ENCODE data around the gene C3orf20. TPM values are rescaled to one million over a fixed set of nuclear protein-coding genes. Genes with fewer than 3 reads are reported as not detected.

Gene C3orf20
- total RNA-seq, 2 donors from 2014 or later = not detected

DNA sequence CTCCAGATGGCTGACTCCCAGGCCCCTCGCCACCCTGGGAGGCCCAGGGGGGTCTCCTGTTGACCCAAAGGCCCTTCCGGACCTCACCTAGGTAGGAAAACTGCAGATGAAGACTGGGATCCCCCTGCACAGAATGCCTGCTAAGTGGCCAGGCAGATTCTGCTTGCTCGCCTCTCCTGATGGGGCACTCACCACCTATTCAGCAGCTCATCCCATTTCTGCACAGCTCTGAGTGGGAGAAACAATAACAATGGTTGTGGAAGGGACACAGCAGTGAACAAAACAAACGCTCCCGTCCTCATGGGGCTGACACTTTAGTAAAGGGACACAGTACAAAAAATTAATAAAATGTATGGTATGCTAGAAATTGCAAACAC is 118.9 kb downstream of the C3orf20 start:
- peak overlapping the region; percentile 58 to 66 for H3K27ac ChIP-seq
- DNase-seq (ENCODE audit: low spot score) = no peak
- H3K36me3 ChIP-seq = no peaks in the 10 kb centered on the region
- H3K4me3 ChIP-seq = no peak overlapping the region
- no peaks in the 10 kb centered on the region for H3K27me3 ChIP-seq
- H3K9me3 ChIP-seq = no peaks in the 10 kb centered on the region
- H3K4me1 ChIP-seq = peaks cover 0 to 29% of the 10 kb centered on the region in 2 donors
- TF ChIP-seq, protein P1, sequence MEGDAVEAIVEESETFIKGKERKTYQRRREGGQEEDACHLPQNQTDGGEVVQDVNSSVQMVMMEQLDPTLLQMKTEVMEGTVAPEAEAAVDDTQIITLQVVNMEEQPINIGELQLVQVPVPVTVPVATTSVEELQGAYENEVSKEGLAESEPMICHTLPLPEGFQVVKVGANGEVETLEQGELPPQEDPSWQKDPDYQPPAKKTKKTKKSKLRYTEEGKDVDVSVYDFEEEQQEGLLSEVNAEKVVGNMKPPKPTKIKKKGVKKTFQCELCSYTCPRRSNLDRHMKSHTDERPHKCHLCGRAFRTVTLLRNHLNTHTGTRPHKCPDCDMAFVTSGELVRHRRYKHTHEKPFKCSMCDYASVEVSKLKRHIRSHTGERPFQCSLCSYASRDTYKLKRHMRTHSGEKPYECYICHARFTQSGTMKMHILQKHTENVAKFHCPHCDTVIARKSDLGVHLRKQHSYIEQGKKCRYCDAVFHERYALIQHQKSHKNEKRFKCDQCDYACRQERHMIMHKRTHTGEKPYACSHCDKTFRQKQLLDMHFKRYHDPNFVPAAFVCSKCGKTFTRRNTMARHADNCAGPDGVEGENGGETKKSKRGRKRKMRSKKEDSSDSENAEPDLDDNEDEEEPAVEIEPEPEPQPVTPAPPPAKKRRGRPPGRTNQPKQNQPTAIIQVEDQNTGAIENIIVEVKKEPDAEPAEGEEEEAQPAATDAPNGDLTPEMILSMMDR (IDR thresholded peaks at IDR 0.05) = no peak

DNA sequence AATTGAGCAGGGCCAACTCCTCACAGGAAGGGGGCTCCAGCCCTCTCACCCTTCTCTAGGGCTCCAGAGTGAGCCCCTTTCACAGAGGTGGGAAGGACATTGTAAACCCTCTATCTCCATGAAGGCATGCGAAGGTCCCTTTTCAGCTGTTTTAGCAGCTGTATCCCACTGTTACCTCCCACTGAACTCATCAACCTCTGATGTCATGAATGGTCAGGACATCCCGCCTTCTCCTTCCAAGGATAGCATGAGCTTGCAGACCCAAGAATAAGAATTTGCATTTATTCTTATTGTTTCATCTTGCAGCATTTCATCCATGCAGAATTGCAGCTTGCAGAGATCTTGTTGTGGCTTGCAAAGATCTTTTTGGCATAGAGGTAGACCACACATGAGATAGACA is 119.5 kb downstream of the C3orf20 start:
- DNase-seq (ENCODE audit: low spot score) = no peak
- Histone ChIP-seq H3K9me3 (no peaks in the 10 kb centered on the region), H3K27me3 (no peaks in the 10 kb centered on the region), H3K27ac (peak overlapping the region in 1 of 2 donors; percentile 66), H3K36me3 (no peaks in the 10 kb centered on the region), H3K4me1 (peaks cover 0 to 29% of the 10 kb centered on the region in 2 donors), H3K4me3 (no peak overlapping the region)
- TF ChIP-seq, protein P1 (IDR thresholded peaks at IDR 0.05) = no peak

DNA sequence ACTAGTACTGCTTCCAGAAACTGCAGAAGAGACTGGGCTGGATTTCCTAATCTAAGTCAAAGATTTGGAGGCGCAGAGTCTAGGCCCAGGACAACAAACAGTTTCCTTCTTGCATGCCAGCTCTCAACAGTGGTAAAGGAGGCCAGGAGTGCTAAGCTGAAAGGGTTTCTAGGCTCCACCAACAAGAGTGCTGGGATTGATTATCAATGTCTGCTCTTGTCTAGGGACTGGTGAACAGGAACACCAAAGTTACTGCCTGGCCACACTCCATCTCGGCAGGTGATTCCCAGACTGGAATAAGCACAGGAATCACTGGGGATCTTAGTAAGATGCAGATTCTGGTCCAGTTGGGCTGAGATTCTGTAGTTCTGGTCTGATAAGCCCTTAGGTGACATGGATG is 121.1 kb downstream of the C3orf20 start:
- DNase-seq (ENCODE audit: low spot score) = no peak

DNA sequence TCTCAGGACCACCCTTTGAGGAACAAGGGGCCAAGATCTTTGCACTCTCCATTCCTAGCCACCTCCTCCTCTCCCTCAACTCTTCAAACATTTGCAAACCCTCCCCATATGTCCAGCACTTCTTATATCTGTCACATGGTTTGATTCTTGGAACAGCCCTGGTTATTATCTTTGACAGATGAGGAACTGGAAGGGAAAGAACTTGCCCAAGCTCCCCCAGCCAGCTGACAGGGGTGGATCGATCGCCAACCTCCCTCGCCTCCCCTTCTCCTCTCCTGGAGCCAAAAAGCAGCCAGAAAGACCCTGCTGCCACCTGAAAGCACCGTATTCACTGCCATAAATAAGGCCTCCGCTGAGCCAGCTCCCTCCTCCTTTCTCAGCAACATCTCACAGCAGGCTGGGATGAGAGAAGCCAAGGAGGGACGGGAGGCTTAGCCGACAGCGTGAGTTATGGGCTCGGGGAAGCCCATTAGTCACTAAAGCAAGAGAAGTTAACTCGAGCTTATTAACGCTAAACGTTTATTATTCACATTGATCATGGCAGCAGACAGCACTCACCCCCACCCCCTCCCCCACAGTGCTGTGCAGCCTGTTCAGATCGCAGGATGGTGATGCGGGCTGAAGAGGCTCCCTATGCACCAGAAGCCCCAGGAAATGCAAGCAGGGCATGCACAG is 121.6 kb downstream of the C3orf20 start:
- Histone ChIP-seq H3K27me3 (no peaks in the 10 kb centered on the region), H3K27ac (no peak overlapping the region)

More for the DNA sequence above, 121.1 kb downstream of the C3orf20 start:
- no peaks in the 10 kb centered on the region for H3K27me3 ChIP-seq
- no peaks in the 10 kb centered on the region for H3K36me3 ChIP-seq
- H3K4me3 ChIP-seq = no peak overlapping the region
- peaks cover 0 to 28% of the 10 kb centered on the region in 2 donors for H3K4me1 ChIP-seq
- H3K9me3 ChIP-seq = no peaks in the 10 kb centered on the region
- no peak overlapping the region for H3K27ac ChIP-seq
- TF ChIP-seq, protein P1 (IDR thresholded peaks at IDR 0.05) = no peak

DNA sequence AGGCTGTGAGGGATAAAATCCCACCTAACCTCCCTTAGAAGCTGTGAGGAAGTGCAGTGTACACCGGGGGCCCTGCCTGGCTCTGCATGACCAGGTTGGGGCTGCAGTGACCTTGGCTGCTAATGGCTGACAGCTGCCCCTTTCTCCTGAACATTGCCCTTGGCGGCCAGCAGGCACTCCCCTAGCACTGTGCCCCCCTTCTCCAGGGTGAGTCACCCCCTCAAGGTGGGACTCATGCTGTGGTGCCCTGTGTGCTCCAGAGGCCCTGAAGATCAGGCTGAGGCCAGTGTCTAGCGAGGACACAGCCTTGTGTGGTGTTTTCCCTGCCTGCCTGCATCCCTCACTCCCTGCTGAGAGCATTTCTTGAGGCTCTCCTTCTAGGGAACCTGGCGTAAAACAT is 122.8 kb downstream of the C3orf20 start:
- Histone ChIP-seq H3K27ac (no peak overlapping the region), H3K9me3 (no peaks in the 10 kb centered on the region), H3K4me3 (no peak overlapping the region), H3K4me1 (peaks cover 0 to 16% of the 10 kb centered on the region in 2 donors), H3K27me3 (no peaks in the 10 kb centered on the region), H3K36me3 (no peaks in the 10 kb centered on the region)
- DNase-seq (ENCODE audit: low spot score) = no peak
- TF ChIP-seq, protein P1 (IDR thresholded peaks at IDR 0.05) = no peak

More for the DNA sequence above, 121.6 kb downstream of the C3orf20 start:
- Histone ChIP-seq H3K4me3 (no peak overlapping the region), H3K4me1 (peaks cover 0 to 23% of the 10 kb centered on the region in 2 donors), H3K9me3 (no peaks in the 10 kb centered on the region), H3K36me3 (no peaks in the 10 kb centered on the region)
- TF ChIP-seq, protein P1 (IDR thresholded peaks at IDR 0.05) = no peak
- DNase-seq (ENCODE audit: low spot score) = no peak

DNA sequence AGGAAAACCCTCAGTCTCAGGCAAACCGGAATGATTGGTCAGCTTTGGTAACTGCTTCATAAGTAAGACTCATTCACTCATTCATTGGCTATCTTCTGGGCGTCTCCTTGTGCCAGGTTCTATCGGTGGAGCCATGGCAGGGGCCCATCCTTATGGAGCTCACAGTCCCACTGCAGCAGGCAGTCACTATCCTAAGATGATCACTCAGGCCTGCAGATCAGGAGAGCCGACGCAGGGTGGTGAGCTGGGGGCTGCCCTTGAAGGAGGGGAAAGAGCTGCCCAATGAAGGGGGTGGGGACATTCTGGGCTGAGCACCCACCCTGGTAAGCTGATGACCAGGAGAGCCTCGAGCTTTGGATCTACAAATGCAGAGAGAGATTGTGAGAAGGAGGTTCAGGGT is 123.3 kb downstream of the C3orf20 start:
- TF ChIP-seq, protein P1 (IDR thresholded peaks at IDR 0.05) = no peak
- no peak for DNase-seq (ENCODE audit: low spot score)
- Histone ChIP-seq H3K4me3 (no peak overlapping the region), H3K9me3 (no peaks in the 10 kb centered on the region), H3K36me3 (no peaks in the 10 kb centered on the region), H3K4me1 (peaks cover 0 to 12% of the 10 kb centered on the region in 2 donors), H3K27me3 (no peaks in the 10 kb centered on the region), H3K27ac (no peak overlapping the region)
